HG02623 (cell line): ENCODE results near the gene ASB16.

ENCODE experiments used
- ATAC-seq: cut with Tn5 transposase; IDR thresholded peaks from one replicate; pipeline ENCODE4 v1.9.1; 2021; ENCODE audit warnings: moderate library complexity; ENCODE audit not compliant: unreplicated experiment

The ASB16 gene

DNA sequence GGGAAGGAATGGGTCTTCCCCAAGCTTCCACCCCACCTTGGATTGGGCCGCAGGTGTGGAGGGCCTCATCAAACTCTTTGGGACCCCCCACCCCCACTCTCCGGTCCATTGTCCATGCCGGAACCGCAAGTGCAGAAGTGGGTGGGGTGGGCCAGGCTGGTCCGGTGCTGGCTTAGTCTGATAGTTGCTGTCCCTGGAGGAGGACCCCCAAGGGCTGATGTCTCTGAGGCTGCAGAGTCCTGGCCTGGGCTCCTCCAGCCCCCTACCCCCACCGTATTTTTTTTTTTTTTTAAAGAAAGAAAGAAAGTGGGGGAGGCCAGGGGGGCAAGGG is 36.3 kb downstream of the ASB16 start:
- no peak for ATAC-seq

DNA sequence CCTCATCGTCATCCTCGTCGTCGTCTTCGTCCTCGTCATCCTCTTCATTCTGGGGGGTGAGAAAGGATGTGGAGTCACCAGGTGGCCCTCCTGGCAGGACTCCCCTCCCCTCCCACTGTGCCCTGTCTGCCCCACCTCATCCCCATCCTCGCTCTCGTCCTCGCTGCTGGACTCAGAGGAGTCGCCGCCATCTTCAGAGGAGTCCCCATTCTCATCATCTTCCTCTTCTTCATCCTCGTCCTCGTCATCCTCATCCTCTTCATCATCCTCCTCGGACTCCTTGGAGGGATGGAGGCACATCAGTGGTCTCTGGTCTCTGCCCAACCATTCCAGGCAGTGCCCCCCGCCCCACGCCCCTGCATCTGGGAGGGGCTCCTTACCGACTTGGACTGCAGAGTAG is 36.8 kb downstream of the ASB16 start:
- no peak for ATAC-seq

DNA sequence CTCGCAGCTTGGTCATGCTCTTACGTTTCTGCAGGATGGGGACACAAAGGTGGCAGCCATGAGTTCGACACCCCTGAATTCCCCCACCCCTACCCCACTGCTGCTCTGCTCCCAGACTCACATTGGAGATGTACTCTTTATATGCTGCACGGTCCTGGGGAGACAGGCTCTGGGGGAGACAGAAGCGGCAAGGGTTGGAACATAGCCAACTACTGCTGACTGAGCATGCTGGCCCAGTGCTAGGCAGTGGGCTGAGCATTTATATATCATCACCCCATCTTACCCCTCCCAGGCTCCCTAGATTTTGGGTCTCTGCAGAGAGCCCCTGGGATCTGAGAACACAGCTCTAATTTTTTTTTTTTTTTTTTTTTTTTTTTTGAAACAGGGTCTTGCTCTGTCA is 37.2 kb downstream of the ASB16 start:
- no peak for ATAC-seq

DNA sequence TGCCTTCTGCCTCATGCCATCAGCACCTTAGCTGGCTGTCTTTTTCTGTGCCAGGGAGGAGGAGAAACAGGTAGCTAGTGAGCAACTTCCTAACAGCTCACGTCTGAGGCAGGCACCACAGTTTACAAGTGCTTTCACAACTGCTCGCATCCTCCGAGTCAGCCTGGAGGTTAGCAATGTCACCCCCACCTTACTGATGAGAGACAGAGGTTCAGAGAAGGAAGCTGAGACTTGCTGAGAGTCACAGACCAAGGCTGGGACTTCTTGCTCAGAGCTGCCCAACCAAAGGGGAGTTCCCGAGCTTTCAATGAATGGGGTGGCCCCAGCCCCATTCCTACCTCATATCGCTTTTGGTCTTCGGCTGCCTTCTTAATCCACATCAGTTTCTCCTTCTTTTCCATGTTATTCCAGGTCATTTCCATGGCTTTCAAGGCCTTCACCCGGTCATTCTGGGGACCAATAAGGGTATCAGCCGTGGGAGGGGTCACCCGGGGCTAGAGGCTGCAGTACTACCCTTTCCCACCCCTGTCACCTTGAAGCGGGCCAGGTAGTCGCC is 39.4 kb downstream of the ASB16 start:
- no peak for ATAC-seq

DNA sequence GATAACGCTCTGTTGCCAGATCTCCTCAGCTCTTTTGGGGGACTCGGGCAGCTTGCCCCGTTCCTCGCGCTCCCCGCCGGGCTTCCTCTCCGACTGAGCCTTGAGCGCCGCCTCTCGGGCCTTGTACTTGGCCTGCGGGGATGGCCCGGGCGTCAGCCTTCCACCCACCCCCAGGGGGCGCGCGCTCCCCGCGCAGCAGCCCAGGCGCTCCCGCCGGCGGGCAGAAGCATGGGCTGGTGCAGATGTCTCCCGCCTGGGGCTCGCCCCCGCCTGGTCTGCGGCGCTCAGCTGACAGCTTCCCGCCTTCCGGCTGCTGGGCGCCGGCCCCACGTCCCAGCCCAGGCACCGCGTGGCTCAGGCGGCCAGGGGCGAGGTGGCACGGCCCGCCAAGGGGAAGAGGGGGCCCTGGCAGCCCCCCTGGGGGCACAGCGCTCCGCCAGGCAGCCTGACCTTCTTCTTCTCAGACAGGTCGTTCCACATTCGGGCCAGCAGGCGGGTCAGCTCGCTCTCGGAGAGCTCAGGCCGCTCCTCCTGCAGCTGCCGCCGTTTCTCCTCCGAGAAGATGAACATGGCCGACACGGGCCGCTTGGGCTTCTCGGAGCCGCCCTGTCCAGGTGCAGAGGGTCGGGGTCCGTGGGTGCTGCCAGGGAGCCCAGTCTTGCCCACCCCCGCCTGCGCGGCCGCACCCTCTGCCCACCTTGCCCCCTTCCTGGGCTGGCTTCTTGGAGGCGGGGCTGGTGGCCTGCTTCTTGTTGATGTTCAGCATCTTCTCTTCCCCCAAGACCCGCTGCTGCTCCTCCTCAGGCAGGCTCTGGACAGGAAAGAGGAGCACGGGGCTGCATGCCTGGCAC is 40.1 kb downstream of the ASB16 start:
- ATAC-seq, result peak; percentile 78

DNA sequence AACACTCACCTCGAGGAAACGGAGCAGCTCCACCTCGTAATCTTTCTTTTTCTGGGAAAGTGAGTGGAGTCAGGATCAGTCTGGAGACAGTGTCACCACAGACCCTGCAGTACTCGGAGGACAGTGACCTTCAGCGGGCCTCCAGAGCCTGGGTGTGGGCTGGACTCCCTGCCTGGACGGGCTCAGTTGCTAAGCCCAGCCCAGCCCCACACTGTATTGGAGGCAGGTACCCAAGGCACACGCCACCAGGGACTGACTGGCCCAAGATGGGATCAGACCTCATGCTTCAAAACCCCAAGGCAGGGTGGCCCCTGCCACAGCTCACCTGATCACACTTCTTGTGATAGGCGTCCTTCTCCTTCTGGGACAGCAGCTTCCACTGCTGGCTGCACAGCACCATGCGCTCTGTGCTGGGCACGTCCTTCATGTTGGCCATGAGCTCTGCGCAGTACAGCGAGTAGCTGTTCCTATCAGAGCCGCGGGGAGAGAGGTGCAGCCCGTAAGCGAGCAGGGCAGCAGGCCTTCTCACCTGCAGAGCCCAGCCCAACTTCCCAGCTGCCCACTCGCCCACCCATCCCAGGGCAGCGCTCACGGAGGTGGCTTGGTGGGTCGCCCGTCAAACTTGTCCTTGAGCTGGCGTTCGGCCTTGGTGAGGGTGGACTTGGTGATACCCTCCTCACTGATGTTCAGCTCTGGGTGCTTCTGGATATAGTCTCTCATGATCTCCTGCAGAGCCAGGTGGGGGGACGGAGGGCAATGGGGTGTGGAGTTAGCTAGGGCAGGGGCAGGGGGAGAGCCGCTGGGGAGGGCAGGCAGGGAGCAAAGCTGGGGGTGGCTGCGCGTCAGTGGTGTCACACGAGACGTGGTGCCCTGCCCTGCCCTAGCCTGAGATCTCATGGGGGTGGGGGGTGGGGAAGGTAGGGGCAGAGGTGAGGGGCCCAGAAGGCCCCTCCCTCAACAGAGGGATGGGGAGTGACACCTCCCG is 41.1 kb downstream of the ASB16 start:
- no peak for ATAC-seq

DNA sequence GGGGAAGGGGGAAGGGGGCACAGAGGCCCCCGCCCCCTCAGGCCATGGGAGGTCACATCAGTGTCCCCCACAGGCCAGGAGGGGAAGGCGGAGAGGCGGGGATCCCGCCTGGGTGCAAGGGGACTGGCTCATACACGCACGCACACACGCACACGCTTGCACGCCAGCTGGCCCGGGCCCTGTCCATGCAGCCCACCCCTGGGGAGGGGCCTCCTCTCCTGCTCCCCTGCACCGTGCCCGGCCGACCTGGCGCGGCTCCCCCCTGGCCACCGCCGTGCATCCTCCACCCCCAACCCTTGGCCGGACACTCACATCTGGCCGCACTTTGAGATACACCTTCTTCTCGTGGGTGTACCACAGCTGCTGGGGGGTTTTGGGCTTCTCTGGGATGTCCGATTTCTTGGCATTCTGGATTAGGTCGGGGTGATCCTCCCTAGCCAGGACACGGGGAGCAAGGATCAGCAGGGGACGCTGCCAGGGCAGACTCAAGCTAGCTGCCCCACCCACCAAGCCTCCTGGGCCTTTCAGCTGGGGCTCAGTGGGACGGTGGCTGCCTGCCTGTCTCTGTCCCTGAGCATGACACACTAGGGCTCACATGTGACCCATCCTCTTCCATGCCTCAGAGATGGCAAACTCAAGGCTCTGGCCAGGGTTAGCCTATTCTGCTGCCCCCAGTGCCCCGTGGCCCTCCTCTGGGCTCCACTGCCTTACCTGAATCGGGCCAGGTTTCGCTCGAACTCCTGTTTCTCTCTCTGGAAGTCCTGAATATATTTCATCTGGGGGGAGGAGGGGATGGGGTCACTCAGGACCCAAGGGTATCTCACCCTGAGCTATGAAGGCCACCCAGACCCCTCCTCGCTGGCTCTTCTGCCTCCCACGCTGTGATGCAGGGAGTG is 42.3 kb downstream of the ASB16 start:
- ATAC-seq, result no peak

DNA sequence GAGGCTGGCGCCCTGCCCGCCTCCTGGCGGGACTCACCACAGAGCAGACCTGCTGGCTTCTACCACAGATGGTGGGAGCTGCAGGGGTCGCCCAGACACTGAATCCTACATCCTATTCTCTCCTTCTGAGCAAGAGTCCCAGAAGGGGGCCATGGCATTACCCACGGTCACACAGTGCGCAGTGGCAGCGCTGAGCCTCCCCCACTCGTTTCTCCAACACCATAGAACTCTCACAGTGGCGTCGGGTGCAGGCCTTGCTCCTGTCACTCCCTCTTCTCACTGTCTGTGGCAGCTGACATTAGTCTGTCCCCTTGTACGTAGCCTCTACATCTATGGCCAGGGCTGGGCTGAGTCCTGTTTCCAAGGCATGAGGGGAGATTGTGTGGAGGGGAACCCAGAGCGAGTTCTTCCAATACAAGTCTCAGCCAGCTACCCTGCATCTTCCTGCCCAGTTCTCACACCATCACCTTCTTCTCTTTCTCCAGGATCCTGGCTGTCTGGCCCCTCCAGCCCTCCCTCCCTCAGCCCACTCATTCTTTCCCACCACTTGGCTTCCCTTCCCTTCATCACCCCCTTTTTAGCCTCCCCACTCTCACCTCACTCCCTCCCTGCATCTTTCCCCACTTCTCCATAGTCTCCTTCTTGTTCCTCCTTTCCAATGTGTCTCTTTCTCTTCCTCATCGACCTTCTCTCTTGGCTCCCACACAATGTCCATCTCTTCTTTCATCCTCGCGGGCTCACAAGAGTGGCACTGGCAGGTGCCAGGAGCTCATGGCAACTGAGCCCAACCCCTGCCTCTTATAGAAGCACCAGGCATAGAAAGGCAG is 43.1 kb downstream of the ASB16 start:
- ATAC-seq, result no peak

DNA sequence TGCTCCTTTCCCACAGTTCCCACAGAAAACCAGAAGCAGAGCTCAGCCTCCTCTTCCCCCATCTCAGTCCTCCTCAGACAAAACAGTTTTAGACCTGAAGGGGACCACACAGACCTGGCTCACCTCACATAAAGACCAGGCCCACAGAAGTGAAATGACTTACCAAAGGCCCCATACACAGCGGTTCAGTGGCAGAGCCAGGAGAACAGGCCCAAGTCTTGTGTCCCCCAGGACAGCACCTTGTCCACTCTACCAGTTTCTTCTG is 43.7 kb downstream of the ASB16 start:
- no peak for ATAC-seq

DNA sequence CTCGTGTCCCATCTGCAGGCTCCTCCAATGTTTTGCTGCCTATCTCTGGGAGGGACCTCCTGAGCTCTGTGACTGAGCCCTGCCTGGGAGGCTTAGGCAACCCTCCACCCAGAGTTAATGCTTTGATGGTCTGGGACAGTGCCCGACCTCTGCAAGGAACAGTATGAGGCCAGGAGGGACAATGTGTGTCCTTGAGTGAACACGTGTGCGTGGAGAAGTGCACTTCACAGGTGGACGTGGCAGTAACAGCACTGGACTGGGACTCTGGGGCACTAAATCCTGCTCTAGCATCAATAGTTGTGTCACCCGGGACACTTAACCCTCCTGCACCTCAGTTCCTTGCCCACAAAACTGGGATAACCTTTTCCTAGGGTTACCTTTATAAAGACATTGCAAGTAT is 44.4 kb downstream of the ASB16 start:
- no peak for ATAC-seq

DNA sequence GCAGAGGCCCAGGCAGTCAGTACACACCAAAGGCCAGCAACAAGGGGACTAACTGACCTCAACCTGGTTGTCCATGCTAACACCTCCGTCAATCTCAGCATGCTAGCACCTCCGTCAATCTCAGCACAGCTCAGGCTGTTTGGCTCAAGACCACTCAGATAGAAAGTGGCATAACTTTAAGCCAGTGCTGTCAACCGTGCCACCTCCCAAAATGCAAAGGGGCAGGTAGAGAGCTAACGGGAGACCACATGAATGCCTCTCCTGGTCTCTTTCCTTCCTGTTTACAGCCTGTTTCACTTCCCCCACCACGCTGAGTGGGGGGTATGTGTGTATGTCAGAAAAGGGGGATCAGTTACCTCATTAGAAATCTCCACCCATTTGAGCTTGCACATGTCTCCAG is 45.7 kb downstream of the ASB16 start:
- ATAC-seq, result no peak

DNA sequence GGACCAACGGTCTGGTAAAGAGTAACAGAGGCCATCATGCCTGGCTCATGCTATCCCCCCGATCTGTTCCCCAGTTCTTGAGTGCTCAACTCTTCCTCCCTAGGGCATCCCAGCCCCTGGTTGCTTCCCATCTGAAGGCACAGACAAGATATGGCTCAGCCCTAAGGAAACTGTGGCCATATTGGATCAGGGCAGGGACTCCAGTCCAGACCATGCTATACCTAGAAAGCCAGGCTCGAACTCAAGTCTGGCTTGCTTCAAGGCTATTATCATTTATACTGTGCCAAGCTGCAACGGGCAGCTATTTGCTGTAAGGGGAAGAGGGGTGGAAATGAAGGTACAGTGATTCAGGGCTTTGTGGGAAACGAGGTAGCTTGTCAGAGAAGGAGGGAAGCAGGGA is 46.2 kb downstream of the ASB16 start:
- ATAC-seq, result no peak

DNA sequence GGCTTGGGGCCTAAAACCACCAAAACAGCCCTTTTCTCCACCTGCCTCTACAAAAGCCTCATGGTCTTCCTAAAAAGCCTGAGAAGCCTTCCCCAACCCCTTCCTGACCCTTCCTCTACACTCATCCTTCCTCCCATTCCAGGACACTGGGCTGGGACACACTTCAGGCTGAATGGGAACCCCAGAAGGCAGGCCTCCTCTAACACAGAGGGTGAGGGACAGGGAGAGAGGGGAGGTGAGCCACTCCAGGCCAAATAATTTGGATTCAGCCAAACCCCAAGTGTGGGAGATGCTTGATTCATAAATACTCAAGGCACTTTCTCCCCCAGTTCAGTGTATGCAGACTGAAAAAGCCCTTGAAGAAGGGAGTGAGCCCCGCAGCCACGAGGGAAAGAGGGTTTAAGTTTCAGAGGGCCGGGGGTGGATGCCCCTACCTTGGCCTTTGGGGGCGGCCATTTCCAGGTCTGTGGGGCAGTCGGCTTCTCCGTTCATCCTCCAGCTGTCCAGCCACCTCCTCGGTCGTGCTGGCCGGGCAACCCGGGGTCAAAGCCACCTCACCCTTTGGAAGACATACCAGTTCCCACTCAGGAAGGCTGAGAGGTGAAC is 47.3 kb downstream of the ASB16 start:
- no peak for ATAC-seq

DNA sequence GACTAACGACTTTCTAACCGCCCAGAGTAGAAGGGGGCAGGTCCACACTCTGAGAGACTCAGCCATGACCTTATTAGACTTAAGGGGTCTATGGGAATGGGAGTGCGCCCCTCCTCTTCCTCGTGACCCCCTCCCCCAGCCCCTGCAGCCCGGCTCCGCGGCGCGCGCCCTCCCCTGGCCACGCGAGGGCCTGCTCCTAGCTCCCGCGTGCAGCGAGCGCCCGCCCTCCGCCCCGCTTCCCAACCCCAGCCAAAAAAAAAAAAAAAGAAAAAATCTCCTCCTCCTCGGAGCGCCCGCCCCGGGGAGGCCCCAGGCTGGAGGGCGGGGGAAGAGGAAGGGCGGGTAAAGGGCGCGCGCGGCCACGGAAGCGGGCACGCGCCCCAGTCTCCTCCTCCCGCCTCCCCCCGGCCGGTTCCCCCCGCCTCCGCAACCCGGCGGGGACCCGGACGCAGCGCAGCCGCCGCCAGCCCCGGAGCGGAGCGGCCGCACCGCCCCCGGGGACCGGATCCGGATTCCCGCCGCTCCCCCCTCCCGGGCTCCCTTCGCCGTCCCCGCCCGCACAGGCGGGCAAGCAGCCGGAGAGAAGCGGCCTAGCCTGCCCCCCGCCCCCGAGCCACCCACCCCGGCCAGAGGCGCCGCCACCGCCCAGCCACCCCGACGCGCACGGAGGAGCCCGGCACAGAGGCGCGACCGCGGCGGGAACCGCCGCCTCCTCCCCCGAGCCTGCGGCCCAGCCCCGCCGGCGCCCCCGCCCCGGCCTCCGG is 48.0 kb downstream of the ASB16 start:
- ATAC-seq, result peak; percentile 37

DNA sequence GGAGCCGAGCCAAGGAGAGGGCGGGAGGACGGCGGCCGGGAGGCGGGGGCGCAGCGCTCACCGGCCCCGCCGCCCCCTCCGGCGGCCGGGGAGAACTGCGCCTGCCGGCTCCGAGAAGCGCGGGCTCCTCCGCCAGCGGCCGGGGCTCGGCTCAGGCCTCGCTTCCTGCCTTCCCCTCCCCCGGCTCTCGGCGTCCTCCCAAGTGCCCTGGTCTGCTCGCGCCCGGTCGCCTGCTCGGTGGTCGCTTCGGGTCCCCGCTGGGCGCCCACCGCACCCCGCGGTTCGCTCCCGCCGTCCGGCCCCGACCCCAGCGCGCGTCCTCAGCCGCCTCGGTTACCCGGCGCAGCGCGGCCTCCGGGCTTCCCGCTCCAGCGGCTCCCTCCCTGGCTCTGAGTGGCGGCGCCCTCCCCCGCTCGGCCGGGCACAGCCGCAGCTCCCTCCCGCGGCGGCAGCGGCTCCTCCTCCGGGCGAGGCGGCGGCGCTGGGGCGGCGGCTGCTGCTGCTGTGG is 48.7 kb downstream of the ASB16 start:
- peak; percentile 27 for ATAC-seq

DNA sequence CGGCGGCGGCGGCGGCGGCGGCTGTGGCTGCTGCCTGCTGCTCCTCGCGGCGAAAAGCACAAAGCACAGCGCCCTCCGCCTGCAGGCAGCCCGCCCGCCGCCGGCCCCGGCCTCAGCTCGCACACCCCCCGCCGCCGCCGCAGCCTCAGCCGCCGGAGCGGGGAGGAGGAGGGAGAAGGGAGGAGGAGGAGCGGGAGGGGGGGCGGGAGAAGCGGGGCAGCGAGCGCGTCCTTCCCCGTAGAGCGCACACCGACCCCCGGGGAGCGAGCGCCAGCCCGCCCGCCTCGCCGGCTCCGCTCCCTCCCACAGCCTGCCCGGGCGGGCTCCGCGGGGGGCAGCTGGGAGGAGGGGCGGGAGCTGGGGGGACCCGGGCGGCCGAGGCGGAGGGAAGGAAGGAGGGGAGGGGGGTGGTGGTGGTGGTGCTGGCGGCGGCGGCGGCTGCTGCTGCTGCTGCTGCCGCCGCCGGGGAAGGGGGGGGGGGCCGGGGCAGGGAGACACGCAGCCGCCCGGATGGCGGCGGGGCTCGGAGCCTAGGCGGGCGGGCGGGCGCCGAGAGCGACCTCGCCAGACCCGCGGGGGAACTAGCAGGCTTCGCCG is 49.2 kb downstream of the ASB16 start, which contains the start of gene UBTF:
Gene UBTF (minus strand): TSS at position 60 of the 597 bp plus-strand sequence. CDS start 1,446 bp downstream, outside the sequence.
- peak; percentile 8 for ATAC-seq

DNA sequence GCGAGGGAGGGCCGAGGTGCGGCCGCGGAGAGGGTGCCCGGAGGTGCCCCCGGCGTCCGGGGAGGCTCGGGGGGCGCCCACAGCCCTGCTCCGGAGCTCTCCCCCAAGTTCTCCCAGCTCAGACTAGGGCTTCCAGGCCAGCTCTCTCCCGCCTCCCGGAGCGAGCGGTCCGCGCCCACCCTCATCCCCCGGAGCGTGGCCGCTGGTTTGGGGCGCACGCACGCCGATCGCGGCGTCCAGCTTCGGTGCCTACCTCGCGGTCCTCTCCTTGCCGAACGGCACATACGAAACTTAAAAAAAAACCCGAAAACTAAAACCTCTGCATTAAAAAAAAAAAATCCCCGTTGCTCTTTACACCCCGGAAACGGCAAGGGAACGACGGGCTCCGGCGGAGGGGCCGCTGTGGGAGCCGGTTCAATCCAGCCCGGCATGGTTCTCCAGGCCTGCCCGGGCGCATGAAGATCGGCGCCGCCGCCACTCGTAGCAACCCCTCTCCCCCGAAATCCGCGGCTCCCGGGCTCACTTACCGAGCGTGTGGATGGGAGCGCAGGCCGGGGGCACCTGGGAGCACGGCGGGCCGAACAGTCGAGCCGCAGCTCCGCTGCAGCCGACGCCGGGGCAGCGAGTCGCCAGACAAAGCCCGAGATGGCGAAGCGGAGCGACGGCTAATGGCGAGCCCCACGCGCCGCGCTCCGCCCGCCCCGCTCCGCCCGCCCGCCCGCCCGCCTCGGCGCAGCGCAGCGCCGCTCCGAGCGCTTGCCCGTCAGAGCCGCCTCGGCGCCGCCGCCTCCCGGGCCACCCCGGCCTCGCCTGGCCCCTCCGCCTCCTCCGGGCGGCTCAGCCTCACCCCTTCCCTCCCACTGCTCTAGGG is 49.9 kb downstream of the ASB16 start:
- ATAC-seq, result no peak
